DOHH2 (cell line): ENCODE measurements around the gene DPP6.

Source experiments
- CTCF ChIP-seq: fragments of 200-600 bp; sonication (generic); IDR thresholded peaks from one replicate; pipeline ENCODE4 v1.5.1; 2014; ENCODE audit warnings: antibody characterized with exemption, mild to moderate bottlenecking, low read depth, low read length; ENCODE audit not compliant: poor library complexity, severe bottlenecking
- EZH2phosphoT487 ChIP-seq: fragments of 200-600 bp; sonication (generic); IDR thresholded peaks from 2 replicates; pipeline ENCODE4 v1.6.1; 2017; ENCODE audit warnings: borderline replicate concordance, mild to moderate bottlenecking, antibody characterized with exemption, low read length, moderate library complexity, mixed read lengths

DNA sequence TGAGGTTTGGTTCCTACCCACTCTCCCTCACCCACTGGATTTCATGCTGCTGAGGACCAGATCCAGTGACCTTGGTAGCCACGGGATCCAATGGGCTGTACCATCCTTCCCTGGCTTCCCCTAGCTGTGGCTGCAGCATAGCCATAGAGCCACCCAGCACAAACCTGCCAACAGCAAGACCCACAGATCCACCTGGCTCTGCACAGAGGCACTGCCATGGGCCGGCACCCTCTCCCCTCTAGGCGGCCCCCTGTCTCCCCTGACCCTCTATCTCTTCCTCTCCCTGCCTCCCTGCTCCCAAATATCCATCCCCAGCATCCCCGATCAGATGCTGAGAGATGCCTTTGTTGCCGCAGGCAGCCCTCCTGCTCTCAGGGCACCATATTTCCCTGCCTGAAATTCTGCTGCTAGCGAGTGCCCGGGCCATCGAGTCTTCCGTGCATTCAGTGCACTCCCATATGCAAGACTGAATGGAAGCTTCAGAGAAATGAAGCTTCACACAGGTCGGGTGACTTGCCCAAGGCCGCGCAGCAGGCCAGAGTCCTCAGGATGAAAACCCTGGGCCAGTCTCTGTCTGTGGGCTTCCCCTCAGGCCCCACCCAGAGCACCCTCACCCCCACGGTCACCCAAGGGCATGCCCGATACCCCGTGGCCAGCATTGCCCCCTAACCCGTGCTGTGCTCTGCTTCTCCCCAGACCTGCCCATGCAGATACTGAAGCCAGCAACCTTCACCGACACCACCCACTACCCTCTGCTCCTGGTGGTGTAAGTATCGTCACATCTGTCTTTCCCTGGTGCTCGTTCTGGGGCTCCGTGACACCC is 819.9 kb downstream of the DPP6 start:
- no peak for TF ChIP-seq EZH2phosphoT487
- no peak for TF ChIP-seq CTCF
